GM19193 (cell line): ENCODE measurements around the gene OR52A1.

Experiments
- POLR2A ChIP-seq: IDR thresholded peaks from 4 replicates; pipeline ENCODE4 v1.6.1; 2011; ENCODE audit not compliant: insufficient read depth, insufficient read length; ENCODE audit errors: extremely low read depth

OR52A1 gene

DNA sequence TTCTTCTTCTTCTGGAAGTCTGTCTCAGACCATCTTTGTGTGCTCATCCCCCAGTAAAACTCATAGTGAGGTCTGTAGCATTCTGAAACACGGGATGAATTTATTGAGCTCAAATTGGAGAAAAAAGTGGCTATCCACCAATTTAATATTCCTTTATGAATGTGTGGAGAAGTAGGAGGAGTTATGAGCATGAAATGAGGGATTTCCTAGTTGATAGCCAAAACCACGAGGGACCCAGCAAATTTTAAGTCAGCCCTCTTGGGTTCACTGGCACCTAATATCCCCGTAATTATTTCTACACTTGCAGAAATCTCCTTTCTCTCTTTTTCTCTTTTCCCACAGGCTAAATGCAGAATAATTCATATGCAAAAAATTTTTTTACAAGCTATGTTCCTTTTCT is at the start of gene OR52A1:
OR52A1 (minus strand) TSS at position 101 of the 400 bp plus-strand sequence. CDS start 2,388 bp downstream, outside the sequence.
- no peak for TF ChIP-seq POLR2A

DNA sequence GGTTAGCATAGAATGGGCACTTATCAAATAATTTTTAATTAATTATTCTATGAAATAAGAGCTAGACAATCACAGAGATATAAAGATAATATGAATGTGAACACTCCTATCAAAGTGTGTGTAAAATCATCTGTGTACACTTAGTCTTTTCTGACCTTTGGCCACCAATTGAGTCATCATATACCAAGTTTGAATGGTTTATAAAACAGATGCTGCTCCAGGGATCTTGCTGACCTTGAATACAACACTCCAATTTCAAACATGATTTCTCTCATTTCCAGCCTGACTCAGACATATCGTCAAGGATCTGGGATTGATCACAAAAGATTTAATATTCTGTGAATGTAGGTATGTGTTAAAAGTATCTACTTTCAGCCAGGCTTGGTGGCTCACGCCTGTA is 48.8 kb upstream of the OR52A1 start:
- no peak for TF ChIP-seq POLR2A

DNA sequence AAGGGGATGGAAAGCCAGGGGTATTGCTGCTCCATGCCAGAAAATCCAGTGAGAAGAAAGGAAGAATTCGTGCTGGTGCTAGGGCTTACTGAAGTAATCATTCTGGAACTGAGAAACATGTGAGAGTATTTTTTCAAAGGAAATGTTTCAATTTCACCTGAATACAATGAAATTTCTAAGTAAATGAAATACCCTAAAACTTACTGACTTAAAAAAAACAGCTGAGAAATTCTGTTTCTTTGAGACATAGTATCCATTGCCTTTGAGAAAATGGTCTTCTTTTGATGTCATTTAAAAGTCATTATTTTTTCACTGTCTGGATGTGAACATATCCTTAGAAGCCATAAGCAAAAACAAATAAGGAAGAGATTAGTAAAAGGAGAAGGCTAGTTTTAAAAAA is 46.0 kb upstream of the OR52A1 start, which contains the start of gene OR51V1:
OR51V1 (minus strand) TSS at position 101 of the 400 bp plus-strand sequence; CDS start at position 101, 0 bp downstream.
- no peak for TF ChIP-seq POLR2A

DNA sequence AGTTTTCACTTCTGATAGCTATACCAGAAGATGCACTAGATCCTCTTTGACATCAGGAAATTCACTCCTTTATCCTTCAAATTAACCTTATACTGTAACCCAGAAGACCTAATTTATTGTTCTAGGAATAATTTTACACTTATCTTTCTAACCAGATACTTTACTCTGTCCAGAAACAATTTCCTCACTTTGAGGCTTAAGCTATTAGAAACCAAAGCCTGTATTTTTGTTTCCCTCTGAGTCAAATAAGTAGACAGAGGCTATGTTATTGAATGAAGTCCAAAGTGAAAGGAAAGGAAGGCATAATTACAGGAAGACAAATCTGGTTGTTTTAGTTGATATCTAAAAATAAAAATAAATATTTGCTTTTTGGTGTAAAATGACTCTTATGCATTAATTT is 43.7 kb upstream of the OR52A1 start:
- TF ChIP-seq POLR2A: no peak

DNA sequence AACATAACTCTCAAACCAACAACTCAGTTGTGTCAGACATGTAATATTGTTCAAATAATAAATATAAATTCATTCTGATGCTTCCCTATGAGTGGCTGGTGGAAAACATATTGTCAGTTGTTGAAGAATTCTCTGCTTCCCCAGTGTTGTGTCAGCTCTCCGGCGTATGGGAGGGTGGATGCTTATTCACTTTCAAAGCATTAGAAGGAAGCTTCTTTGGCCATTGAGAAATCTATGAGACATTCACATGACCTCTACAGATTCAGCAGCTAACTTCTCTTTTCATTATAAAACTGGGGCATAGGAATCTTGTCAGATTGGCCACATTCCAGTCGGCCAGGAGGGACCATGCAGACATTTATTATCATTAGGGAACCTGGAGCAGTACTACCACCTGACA is 43.0 kb upstream of the OR52A1 start:
- TF ChIP-seq POLR2A: no peak

GRCh38 chr11:5196731-5197130 is 42.2 kb upstream of the OR52A1 start:
- no peak for TF ChIP-seq POLR2A

GRCh38 chr11:5196067-5196466 is 41.5 kb upstream of the OR52A1 start:
- no peak for TF ChIP-seq POLR2A

- TF ChIP-seq POLR2A: no peak
Observed at GRCh38 chr11:5192738-5193137, 38.2 kb upstream of the OR52A1 start.

- TF ChIP-seq POLR2A: no peak
Observed at GRCh38 chr11:5188201-5188600, 33.6 kb upstream of the OR52A1 start.

- no peak for TF ChIP-seq POLR2A
Observed at GRCh38 chr11:5178046-5178837, 23.7 kb upstream of the OR52A1 start.

- no peak for TF ChIP-seq POLR2A
Observed at GRCh38 chr11:5174934-5175333, 20.4 kb upstream of the OR52A1 start.

DNA sequence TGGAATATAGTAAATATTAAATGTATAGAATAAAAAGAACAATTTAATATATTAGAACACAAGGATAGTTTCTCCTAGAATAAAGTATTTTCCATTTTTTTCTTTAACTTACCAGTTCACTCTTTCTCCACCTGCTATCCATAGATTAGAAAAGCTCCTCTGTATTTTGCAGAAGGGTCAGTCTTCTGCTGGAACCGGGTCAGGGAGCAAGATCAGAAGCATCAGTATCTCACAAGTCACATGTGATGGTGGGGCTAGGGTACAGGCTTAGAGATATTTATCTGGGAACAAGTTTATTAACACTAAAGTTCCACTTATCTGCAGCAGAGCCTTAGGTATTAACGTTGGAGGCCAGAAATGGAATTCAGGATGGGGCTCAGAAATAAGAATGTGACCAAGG is 17.3 kb upstream of the OR52A1 start:
- no peak for TF ChIP-seq POLR2A

- no peak for TF ChIP-seq POLR2A
Observed at GRCh38 chr11:5159806-5160205, 5.2 kb upstream of the OR52A1 start.

- TF ChIP-seq POLR2A: no peak
Observed at GRCh38 chr11:5153574-5154431, 754 bp downstream of the OR52A1 start.

- no peak for TF ChIP-seq POLR2A
Observed at GRCh38 chr11:5151713-5152153, 2.8 kb downstream of the OR52A1 start.
